ENCODE data around the gene BANP.

- TF ChIP-seq REST (tag by site-specific recombination; IDR thresholded peaks at IDR 0.05), result no peak
- TF ChIP-seq CTCF (tag by site-specific recombination; IDR thresholded peaks at IDR 0.05), result no peak
- no peak for TF ChIP-seq BCL11B (tag by site-specific recombination; IDR thresholded peaks at IDR 0.05; ENCODE audit: low read depth)
- no peak for TF ChIP-seq ZNF37A (tag by site-specific recombination; IDR thresholded peaks at IDR 0.05)
- no peak for TF ChIP-seq ZNF184 (tag by site-specific recombination; IDR thresholded peaks at IDR 0.05)
- no peak for TF ChIP-seq ZNF26 (tag by site-specific recombination; IDR thresholded peaks at IDR 0.05)
- TF ChIP-seq ZBTB26 (tag by site-specific recombination; optimal IDR thresholded peaks at IDR 0.05), result no peak
- TF ChIP-seq ZBTB1 (tag by site-specific recombination; IDR thresholded peaks at IDR 0.05), result no peak
Measured at GRCh38 chr16:88071908-88072307, 120.7 kb downstream of the BANP start.
